IMR-90 (cell line): ENCODE measurements around the gene MAJIN. TPM values are rescaled to one million over a fixed set of nuclear protein-coding genes. Genes with fewer than 3 reads are reported as not detected.

Source experiments
- ATAC-seq: fragments of 200-7000 bp; cut with Tn5 transposase; 2 replicates; pipeline ENCODE4 v1.9.1; 2020; ENCODE audit warnings: low read depth, mild to moderate bottlenecking, moderate library complexity
- BruUV-seq: library from RNA; stranded (reverse); fragments of 400-500 nt; replicated peaks from 2 replicates; lab custom pipeline; 2021; lab: Mats Ljungman, UMichigan
- CTCF ChIA-PET: fragments of 300-600 bp; formaldehyde crosslinking; extraction: SDS; loops from one replicate; lab custom pipeline; 2021; ENCODE audit warnings: antibody characterized with exemption; lab: Yijun Ruan, JAX
- POLR2A ChIA-PET: fragments of 300-600 bp; sonication (Branson Sonifier 250); formaldehyde crosslinking; loops from one replicate; lab custom pipeline; 2022; ENCODE audit warnings: antibody characterized with exemption; ENCODE audit not compliant: unreplicated experiment; lab: Charles Lee
- DNase-seq: peaks from one replicate; pipeline ENCODE4 v3.0.0; 2013
- H2AFZ ChIP-seq: replicated peaks from 2 replicates; pipeline ENCODE3; 2013; ENCODE audit warnings: low read length, mild to moderate bottlenecking; ENCODE audit not compliant: poor library complexity
- H2AK5ac ChIP-seq: 2 replicates; pipeline ENCODE4 v1.6.1; 2013; ENCODE audit warnings: low read depth, low read length, inconsistent platforms
- H2AK9ac ChIP-seq: replicated peaks from 2 replicates; pipeline ENCODE3; 2013; ENCODE audit warnings: mild to moderate bottlenecking, low read depth, low read length, moderate library complexity; ENCODE audit not compliant: poor library complexity
- H2BK120ac ChIP-seq: 2 replicates; pipeline ENCODE4 v1.6.1; 2013; ENCODE audit warnings: low read depth, low read length, inconsistent platforms
- H2BK15ac ChIP-seq: 3 replicates; pipeline ENCODE4 v1.6.1; 2013; ENCODE audit warnings: low read depth, low read length, inconsistent platforms
- H2BK20ac ChIP-seq: 2 replicates; pipeline ENCODE4 v1.6.1; 2013; ENCODE audit warnings: low read depth, mild to moderate bottlenecking, inconsistent platforms, low read length, moderate library complexity
- H2BK5ac ChIP-seq: 2 replicates; pipeline ENCODE4 v1.6.1; 2013; ENCODE audit warnings: mild to moderate bottlenecking, low read depth, low read length, inconsistent platforms; ENCODE audit not compliant: poor library complexity, severe bottlenecking
- H3K14ac ChIP-seq: replicated peaks from 2 replicates; pipeline ENCODE4 v1.6.1; 2013; ENCODE audit warnings: low read depth, low read length, inconsistent platforms
- H3K18ac ChIP-seq: 2 replicates; pipeline ENCODE4 v1.6.1; 2013; ENCODE audit warnings: low read depth, low read length, control low read depth
- H3K23ac ChIP-seq: 2 replicates; pipeline ENCODE4 v1.6.1; 2013; ENCODE audit warnings: low read depth, low read length, inconsistent platforms
- H3K27ac ChIP-seq: 2 replicates; pipeline ENCODE4 v1.5.1; 2013; ENCODE audit warnings: mild to moderate bottlenecking, control low read depth, low read length; ENCODE audit not compliant: insufficient read depth
- H3K27me3 ChIP-seq: 2 replicates; pipeline ENCODE4 v1.6.1; 2013; ENCODE audit warnings: low read length; ENCODE audit not compliant: control insufficient read depth, insufficient read depth
- H3K36me3 ChIP-seq: 2 replicates; pipeline ENCODE4 v1.6.1; 2013; ENCODE audit warnings: low read length, mixed read lengths; ENCODE audit not compliant: control insufficient read depth, insufficient read depth
- H3K4ac ChIP-seq: 2 replicates; pipeline ENCODE4 v1.6.1; 2013; ENCODE audit warnings: low read depth, low read length, inconsistent platforms
- H3K4me1 ChIP-seq: 2 replicates; pipeline ENCODE4 v1.6.1; 2013; ENCODE audit warnings: low read length, mixed read lengths; ENCODE audit not compliant: control insufficient read depth, insufficient read depth
- H3K4me2 ChIP-seq: 2 replicates; pipeline ENCODE4 v1.6.1; 2013; ENCODE audit warnings: low read depth, mild to moderate bottlenecking, control low read depth, low read length, moderate library complexity
- H3K4me3 ChIP-seq: 2 replicates; pipeline ENCODE4 v1.5.1; 2013; ENCODE audit warnings: low read depth, mild to moderate bottlenecking, control low read depth, low read length, moderate library complexity; ENCODE audit not compliant: insufficient read depth
- H3K56ac ChIP-seq: 2 replicates; pipeline ENCODE4 v1.6.1; 2013; ENCODE audit warnings: low read length, inconsistent platforms; ENCODE audit not compliant: insufficient read depth; ENCODE audit errors: extremely low read depth
- H3K79me1 ChIP-seq, 2 experiments: 2 replicates each; pipeline ENCODE4 v1.6.1; 2013; ENCODE audit warnings: low read length in 2 of 2, inconsistent platforms in 1 of 2, low read depth in 1 of 2
- H3K9ac ChIP-seq: 2 replicates; pipeline ENCODE4 v1.6.1; 2013; ENCODE audit warnings: low read depth, low read length, control low read depth
- H3K9me1 ChIP-seq: 2 replicates; pipeline ENCODE4 v1.6.1; 2013; ENCODE audit warnings: low read length, inconsistent platforms; ENCODE audit not compliant: insufficient read depth
- H3K9me3 ChIP-seq: 2 replicates; pipeline ENCODE4 v1.6.1; 2013; ENCODE audit warnings: low read length; ENCODE audit not compliant: control insufficient read depth, insufficient read depth
- H4K20me1 ChIP-seq: 2 replicates; pipeline ENCODE4 v1.6.1; 2013; ENCODE audit warnings: low read length, inconsistent platforms; ENCODE audit not compliant: insufficient read depth
- H4K5ac ChIP-seq: 2 replicates; pipeline ENCODE4 v1.6.1; 2013; ENCODE audit warnings: mild to moderate bottlenecking, low read depth, low read length, control low read depth
- H4K8ac ChIP-seq, 2 experiments: 2 replicates each; pipeline ENCODE4 v1.6.1; 2013; ENCODE audit warnings: low read depth in 2 of 2, low read length in 2 of 2, control low read depth in 1 of 2, inconsistent platforms in 1 of 2
- H4K91ac ChIP-seq: 2 replicates; pipeline ENCODE4 v1.6.1; 2013; ENCODE audit warnings: low read depth, low read length, inconsistent platforms; ENCODE audit not compliant: insufficient read depth
- BHLHE40 ChIP-seq: fragments of 150-350 bp; IDR thresholded peaks from 2 replicates; pipeline ENCODE4 v1.6.1; 2016; ENCODE audit warnings: mild to moderate bottlenecking, low read depth, low read length
- CEBPB ChIP-seq: IDR thresholded peaks from 2 replicates; pipeline ENCODE4 v1.6.1; 2012; ENCODE audit warnings: low read depth, low read length, improper control_type of control experiment
- CHD1 ChIP-seq: IDR thresholded peaks from 2 replicates; pipeline ENCODE4 v1.6.1; 2012; ENCODE audit warnings: low read depth, low read length, improper control_type of control experiment
- CTCF ChIP-seq: conservative IDR thresholded peaks from 2 replicates; pipeline ENCODE4 v1.5.1; 2012; ENCODE audit warnings: mild to moderate bottlenecking, low read depth, low read length, improper control_type of control experiment
- ELK1 ChIP-seq: fragments of 150-350 bp; IDR thresholded peaks from 2 replicates; pipeline ENCODE4 v1.6.1; 2016; ENCODE audit warnings: low read depth, mild to moderate bottlenecking, low read length, moderate library complexity, borderline replicate concordance
- FOS ChIP-seq: fragments of 150-350 bp; IDR thresholded peaks from 2 replicates; pipeline ENCODE4 v1.6.1; 2016; ENCODE audit warnings: low read depth, low read length
- MAFK ChIP-seq: IDR thresholded peaks from 2 replicates; pipeline ENCODE4 v1.6.1; 2012; ENCODE audit warnings: low read depth, low read length, improper control_type of control experiment
- MAZ ChIP-seq: IDR thresholded peaks from 2 replicates; pipeline ENCODE4 v1.6.1; 2012; ENCODE audit warnings: low read depth, mild to moderate bottlenecking, low read length, improper control_type of control experiment, moderate library complexity, borderline replicate concordance
- MXI1 ChIP-seq: IDR thresholded peaks from 2 replicates; pipeline ENCODE4 v1.6.1; 2012; ENCODE audit warnings: low read depth, mild to moderate bottlenecking, low read length, moderate library complexity, borderline replicate concordance
- NFE2L2 ChIP-seq: fragments of 150-350 bp; IDR thresholded peaks from 2 replicates; pipeline ENCODE4 v1.6.1; 2016; ENCODE audit warnings: low read depth, mild to moderate bottlenecking, low read length
- POLR2A ChIP-seq: IDR thresholded peaks from 2 replicates; pipeline ENCODE4 v1.6.1; 2012; ENCODE audit warnings: mild to moderate bottlenecking, low read depth, low read length
- RAD21 ChIP-seq: IDR thresholded peaks from 2 replicates; pipeline ENCODE4 v1.6.1; 2012; ENCODE audit warnings: low read length, improper control_type of control experiment
- RCOR1 ChIP-seq: IDR thresholded peaks from 2 replicates; pipeline ENCODE4 v1.6.1; 2012; ENCODE audit warnings: mild to moderate bottlenecking, low read length, improper control_type of control experiment; ENCODE audit not compliant: insufficient replicate concordance
- RFX5 ChIP-seq: IDR thresholded peaks from 2 replicates; pipeline ENCODE4 v1.8.0; 2012; ENCODE audit warnings: low read depth, mild to moderate bottlenecking, low read length, moderate library complexity
- SMC3 ChIP-seq: fragments of 150-350 bp; IDR thresholded peaks from 2 replicates; pipeline ENCODE4 v1.6.1; 2016; ENCODE audit warnings: low read depth, mild to moderate bottlenecking, antibody characterized with exemption, low read length, moderate library complexity
- USF2 ChIP-seq: fragments of 150-350 bp; IDR thresholded peaks from 2 replicates; pipeline ENCODE4 v1.6.1; 2017; ENCODE audit warnings: mild to moderate bottlenecking, antibody characterized with exemption, low read length, low read depth
- WGBS, 2 experiments: methylation state at CpG; one replicate each; pipeline versions ENCODE4 v1.1.5 to v1.1.7; 2013; ENCODE audit warnings: missing lambda C conversion rate in 2 of 2; ENCODE audit not compliant: insufficient read length in 1 of 2; ENCODE audit errors: extremely low coverage in 2 of 2; 5-methylcytosine and 5-hydroxymethylcytosine counted together
- dilution Hi-C: fragments of 300-500 bp; cut with HindIII; formaldehyde crosslinking; loops from one replicate; pipeline ENCODE4 v1.14.3; 2018; ENCODE audit warnings: low sequenced_read_pairs; ENCODE audit not compliant: unreplicated experiment
- in situ Hi-C: fragments of 300-500 bp; cut with MboI; formaldehyde crosslinking; loops from 3 replicates; pipeline ENCODE4 v1.14.3; 2019; ENCODE audit warnings: low sequenced_read_pairs, inconsistent platforms, mixed read lengths
- intact Hi-C: fragments of 100-400 bp; cut with micrococcal nuclease; formaldehyde crosslinking; loops from 2 replicates; pipeline ENCODE4 v1.10.0; 2022
- polyA plus RNA-seq, 3 experiments: library from polyadenylated mRNA; depleted of rRNA; stranded (reverse); fragments of >200 nt; gene quantifications; 2 replicates each; pipeline ENCODE4 v1.2.3, GENCODE V29; 2012; ENCODE audit warnings: low replicate concordance in 1 of 3
- total RNA-seq: library from RNA; depleted of rRNA; stranded (reverse); fragments of >200 nt; gene quantifications from 2 replicates; pipeline ENCODE4 v1.2.3, GENCODE V29; 2012

Gene MAJIN
- total and polyA plus RNA-seq, 2 of the 4 experiments (the other 2 are of a cell fraction) = not detected

GRCh38 chr11:64891880-64892279 is 80.0 kb downstream of the MAJIN start:
- Histone ChIP-seq H2AK9ac (peak overlapping the region; percentile 40), H4K8ac (no peak overlapping the region), H4K5ac (no peak overlapping the region), H4K20me1 (peaks cover 4% of the 10 kb centered on the region; the same call in 1 of the 2 replicates), H3K9me3 (no peaks in the 10 kb centered on the region), H2BK120ac (no peak overlapping the region), H3K27ac (no peak overlapping the region), H3K9ac (no peak overlapping the region), H3K56ac (no peak overlapping the region), H3K79me1 (peaks cover 0 to 3% of the 10 kb centered on the region in 2 experiments; a peak in 1 of 4 replicates), H4K91ac (no peak overlapping the region), H3K4me2 (no peak overlapping the region), H3K18ac (no peak overlapping the region), H3K23ac (no peak overlapping the region), H3K36me3 (peaks cover 9% of the 10 kb centered on the region; the same call in 1 of the 2 replicates), H3K4ac (no peak overlapping the region), H2AK5ac (0 out of 2 replicates have a peak overlapping the region, but pooled peaks have one; percentile 10), H3K4me1 (peaks cover 5% of the 10 kb centered on the region; the same call in 1 of the 2 replicates), H3K27me3 (no peaks in the 10 kb centered on the region), H2BK20ac (no peak overlapping the region), H2BK5ac (no peak overlapping the region), H3K4me3 (no peak overlapping the region), H3K14ac (no peak overlapping the region), H2BK15ac (no peak overlapping the region), H3K9me1 (0 out of 2 replicates have a peak, but pooled peaks cover 3% of the 10 kb centered on the region), H2AFZ (no peak overlapping the region)
- in situ Hi-C loops (loop anchor here (5.0 kb wide), 1 partner anchor 45 kb away; no protein-coding TSS in a partner anchor), intact Hi-C loops (no loop called here), dilution Hi-C loops (no loop called here)
- BruUV-seq = no TSS peak
- POLR2A ChIA-PET = no interaction called here
- no peak for DNase-seq
- WGBS, 2 experiments = 50% methylated on average over 1 of the region's 5 CpGs; no CpG with 5 or more reads in 1 of the 2 experiments
- CTCF ChIA-PET = interaction anchor here (0.6 kb wide), 1 partner anchor 37 kb away, joined by 3 read pairs; no protein-coding TSS in a partner anchor
- no peak for ATAC-seq
- TF ChIP-seq CHD1 = no peak
- no peak for TF ChIP-seq CTCF
- TF ChIP-seq USF2 = no peak
- TF ChIP-seq NFE2L2 = no peak
- TF ChIP-seq RFX5 = no peak
- TF ChIP-seq RCOR1 = no peak
- TF ChIP-seq ELK1 = no peak
- TF ChIP-seq SMC3 = no peak
- TF ChIP-seq BHLHE40 = no peak
- TF ChIP-seq MAFK = no peak
- TF ChIP-seq MAZ = no peak
- no peak for TF ChIP-seq CEBPB
- TF ChIP-seq RAD21 = no peak
- no peak for TF ChIP-seq FOS
- TF ChIP-seq POLR2A = no peak
- TF ChIP-seq MXI1 = no peak
